H1 (cell line): ENCODE results near the gene KRT7. TPM values are rescaled to one million over a fixed set of nuclear protein-coding genes. Genes with fewer than 3 reads are reported as not detected.

ENCODE experiments used
- CTCF ChIA-PET: fragments of 300-600 bp; sonication (Branson Sonifier 250); formaldehyde crosslinking; loops from one replicate; lab custom pipeline; 2021; ENCODE audit not compliant: partially characterized antibody; lab: Charles Lee
- POLR2A ChIA-PET: fragments of 300-600 bp; sonication (Branson Sonifier 250); formaldehyde crosslinking; loops from one replicate; lab custom pipeline; 2021; ENCODE audit warnings: inconsistent platforms; ENCODE audit not compliant: partially characterized antibody; lab: Charles Lee
- DNase-seq, 2 experiments: peaks; one replicate each; pipeline versions ENCODE4 v3.0.0 to v3.0.0-alpha.2; 2010 to 2022; ENCODE audit warnings: low spot score in 2 of 2, low read depth in 1 of 2, mixed read lengths in 1 of 2
- FAIRE-seq: peaks from 2 replicates; lab custom pipeline; 2011; peaks lifted over from hg19 to GRCh38; lab: Jason Lieb, UNC
- H2AFZ ChIP-seq: 2 replicates; pipeline ENCODE4 v1.8.1; 2012; ENCODE audit warnings: low read length, inconsistent platforms
- H2AK5ac ChIP-seq: 2 replicates; pipeline ENCODE4 v1.6.1; 2013; ENCODE audit warnings: low read depth, low read length
- H2BK120ac ChIP-seq: replicated peaks from 2 replicates; pipeline ENCODE3; 2013; ENCODE audit warnings: low read depth, low read length, inconsistent platforms
- H2BK12ac ChIP-seq: 2 replicates; pipeline ENCODE4 v1.6.1; 2013; ENCODE audit warnings: low read depth, low read length
- H2BK15ac ChIP-seq: 2 replicates; pipeline ENCODE4 v1.6.1; 2013; ENCODE audit warnings: low read length
- H2BK20ac ChIP-seq: 2 replicates; pipeline ENCODE4 v1.6.1; 2013; ENCODE audit warnings: low read length
- H2BK5ac ChIP-seq: 2 replicates; pipeline ENCODE4 v1.6.1; 2013; ENCODE audit warnings: low read depth, low read length
- H3K14ac ChIP-seq: 2 replicates; pipeline ENCODE4 v1.6.1; 2013; ENCODE audit warnings: inconsistent platforms; ENCODE audit not compliant: insufficient read length
- H3K18ac ChIP-seq: 2 replicates; pipeline ENCODE4 v1.6.1; 2013; ENCODE audit warnings: low read length; ENCODE audit errors: extremely low read depth
- H3K23ac ChIP-seq: 2 replicates; pipeline ENCODE4 v1.6.1; 2013; ENCODE audit warnings: inconsistent platforms; ENCODE audit not compliant: insufficient read length
- H3K23me2 ChIP-seq: 2 replicates; pipeline ENCODE4 v1.6.1; 2013; ENCODE audit warnings: low read depth, low read length
- H3K27ac ChIP-seq: 2 replicates; pipeline ENCODE4 v1.6.1; 2011; ENCODE audit warnings: low read depth, low read length, inconsistent platforms
- H3K27me3 ChIP-seq, 4 experiments: replicated peaks in 1 of 4; 1 replicate in 1 of 4; 2 replicates in 3 of 4; pipeline versions ENCODE4 v1.6.1 to v1.8.1; 2011 to 2013; ENCODE audit warnings: low read length in 3 of 4, mild to moderate bottlenecking in 3 of 4, inconsistent platforms in 2 of 4, mixed read lengths in 2 of 4, moderate library complexity in 1 of 4; ENCODE audit not compliant: control insufficient read depth in 3 of 4, insufficient read depth in 3 of 4; ENCODE audit errors: extremely low read depth in 1 of 4
- H3K36me3 ChIP-seq, 4 experiments: 2 replicates each; pipeline versions ENCODE4 v1.6.1 to v1.8.1; 2011 to 2013; ENCODE audit warnings: mild to moderate bottlenecking in 4 of 4, low read length in 3 of 4, moderate library complexity in 2 of 4, control low read depth in 1 of 4, inconsistent platforms in 1 of 4; ENCODE audit not compliant: insufficient read depth in 4 of 4, control insufficient read depth in 2 of 4
- H3K4ac ChIP-seq: replicated peaks from 2 replicates; pipeline ENCODE3; 2013; ENCODE audit warnings: low read length, low read depth, mixed read lengths, inconsistent platforms; ENCODE audit not compliant: insufficient read length
- H3K4me1 ChIP-seq, 4 experiments: replicated peaks in 1 of 4; 1 replicate in 1 of 4; 2 replicates in 3 of 4; pipeline versions ENCODE4 v1.6.1 to v1.8.1; 2011 to 2013; ENCODE audit warnings: low read length in 3 of 4, inconsistent platforms in 2 of 4, mixed read lengths in 1 of 4; ENCODE audit not compliant: insufficient read depth in 4 of 4, control insufficient read depth in 3 of 4
- H3K4me2 ChIP-seq, 2 experiments: 2 replicates each; pipeline versions ENCODE4 v1.6.1 to v1.8.1; 2011 to 2013; ENCODE audit warnings: low read depth in 2 of 2, low read length in 2 of 2, control low read depth in 1 of 2, inconsistent platforms in 1 of 2, mild to moderate bottlenecking in 1 of 2; ENCODE audit not compliant: insufficient read depth in 1 of 2
- H3K4me3 ChIP-seq, 4 experiments: fragments of 200-600, 300-600 bp in 1 of 4; sonication (generic), shearing (Covaris generic), sonication (Bioruptor Twin) in 1 of 4; 2 replicates each; pipeline versions ENCODE4 v1.5.1 to v1.8.1; 2011 to 2016; ENCODE audit warnings: low read length in 4 of 4, low read depth in 3 of 4, control low read depth in 2 of 4, inconsistent platforms in 2 of 4, mild to moderate bottlenecking in 2 of 4, mixed read lengths in 1 of 4, moderate library complexity in 1 of 4; ENCODE audit not compliant: insufficient read depth in 2 of 4; ENCODE audit errors: extremely low read depth in 1 of 4
- H3K56ac ChIP-seq: replicated peaks from 2 replicates; pipeline ENCODE3; 2013; ENCODE audit warnings: low read depth, mild to moderate bottlenecking, mixed read lengths, low read length, inconsistent platforms; ENCODE audit not compliant: insufficient read length
- H3K79me1 ChIP-seq: 2 replicates; pipeline ENCODE4 v1.6.1; 2013; ENCODE audit warnings: low read depth, low read length, control low read depth
- H3K79me2 ChIP-seq, 2 experiments: 2 replicates each; pipeline versions ENCODE4 v1.6.1 to v1.8.1; 2012 to 2013; ENCODE audit warnings: low read length in 2 of 2, mild to moderate bottlenecking in 2 of 2, inconsistent platforms in 1 of 2; ENCODE audit not compliant: insufficient read depth in 2 of 2, control insufficient read depth in 1 of 2
- H3K9ac ChIP-seq, 4 experiments: replicated peaks in 1 of 4; 1 replicate in 1 of 4; 2 replicates in 3 of 4; pipeline versions ENCODE4 v1.6.1 to v1.8.1; 2011 to 2013; ENCODE audit warnings: low read depth in 3 of 4, low read length in 3 of 4, control low read depth in 2 of 4, mild to moderate bottlenecking in 2 of 4, moderate library complexity in 2 of 4, inconsistent platforms in 1 of 4; ENCODE audit errors: extremely low read depth in 1 of 4
- H3K9me3 ChIP-seq, 2 experiments: 2 replicates each; pipeline versions ENCODE4 v1.6.1 to v1.8.1; 2012 to 2013; ENCODE audit warnings: mild to moderate bottlenecking in 2 of 2, moderate library complexity in 2 of 2, control low read depth in 1 of 2, inconsistent platforms in 1 of 2, low read depth in 1 of 2, low read length in 1 of 2, mixed read lengths in 1 of 2; ENCODE audit not compliant: insufficient read depth in 2 of 2
- H4K20me1 ChIP-seq, 2 experiments: replicated peaks in 1 of 2; 2 replicates each; pipeline versions ENCODE3 to v1.8.1; 2011 to 2013; ENCODE audit warnings: inconsistent platforms in 2 of 2, low read length in 2 of 2, mild to moderate bottlenecking in 1 of 2; ENCODE audit not compliant: insufficient read depth in 2 of 2, control insufficient read depth in 1 of 2
- H4K5ac ChIP-seq: 2 replicates; pipeline ENCODE4 v1.6.1; 2013; ENCODE audit warnings: low read length, low read depth, mixed read lengths, inconsistent platforms; ENCODE audit not compliant: insufficient read length
- H4K8ac ChIP-seq: 2 replicates; pipeline ENCODE4 v1.8.0; 2013; ENCODE audit warnings: mild to moderate bottlenecking, moderate library complexity, low read length, inconsistent platforms; ENCODE audit not compliant: insufficient read depth; ENCODE audit errors: extremely low read depth
- H4K91ac ChIP-seq: replicated peaks from 2 replicates; pipeline ENCODE3; 2013; ENCODE audit warnings: low read length, mixed read lengths, inconsistent platforms; ENCODE audit not compliant: insufficient read length
- BCL11A ChIP-seq, 2 experiments: IDR thresholded peaks; one replicate each; pipeline ENCODE4 v1.6.1; 2011; ENCODE audit warnings: low read depth in 2 of 2, low read length in 2 of 2, mild to moderate bottlenecking in 2 of 2
- CBX5 ChIP-seq: fragments of 300-800, 300-1000 bp; sonication (generic); IDR thresholded peaks from 2 replicates; pipeline ENCODE4 v1.7.1; 2016; ENCODE audit warnings: antibody characterized with exemption, low read length, low read depth
- CEBPB ChIP-seq: IDR thresholded peaks from 2 replicates; pipeline ENCODE4 v1.6.1; 2012; ENCODE audit warnings: low read depth, low read length
- GABPA ChIP-seq: IDR thresholded peaks from 2 replicates; pipeline ENCODE4 v1.6.1; 2011; ENCODE audit warnings: mild to moderate bottlenecking, low read length, moderate library complexity, borderline replicate concordance; ENCODE audit not compliant: insufficient read depth
- MAFK ChIP-seq: IDR thresholded peaks from 2 replicates; pipeline ENCODE4 v1.6.1; 2012; ENCODE audit warnings: low read depth, mild to moderate bottlenecking, improper control_type of control experiment, low read length
- POLR2A ChIP-seq, 2 experiments: IDR thresholded peaks; 1 replicate in 1 of 2; 2 replicates in 1 of 2; pipeline ENCODE4 v1.6.1; 2011; ENCODE audit warnings: low read depth in 2 of 2, low read length in 2 of 2, mild to moderate bottlenecking in 2 of 2; ENCODE audit errors: control extremely low read depth in 1 of 2
- POU5F1 ChIP-seq: IDR thresholded peaks from 2 replicates; pipeline ENCODE4 v1.6.1; 2011; ENCODE audit warnings: low read depth, mild to moderate bottlenecking, low read length, moderate library complexity
- RAD21 ChIP-seq, 2 experiments: IDR thresholded peaks in 1 of 2; conservative IDR thresholded peaks in 1 of 2; 2 replicates each; pipeline ENCODE4 v1.6.1; 2011; ENCODE audit warnings: low read depth in 2 of 2, low read length in 2 of 2, improper control_type of control experiment in 1 of 2, inconsistent platforms in 1 of 2, mild to moderate bottlenecking in 1 of 2, moderate library complexity in 1 of 2
- RXRA ChIP-seq: IDR thresholded peaks from 2 replicates; pipeline ENCODE4 v1.6.1; 2011; ENCODE audit warnings: low read depth, mild to moderate bottlenecking, low read length, moderate library complexity; ENCODE audit not compliant: insufficient read depth
- SIX5 ChIP-seq: IDR thresholded peaks from 2 replicates; pipeline ENCODE4 v1.6.1; 2011; ENCODE audit warnings: mild to moderate bottlenecking, low read depth, low read length
- SP2 ChIP-seq: IDR thresholded peaks from 2 replicates; pipeline ENCODE4 v1.6.1; 2012; ENCODE audit warnings: mild to moderate bottlenecking, low read length, inconsistent platforms
- SP4 ChIP-seq: IDR thresholded peaks from 2 replicates; pipeline ENCODE4 v1.6.1; 2012; ENCODE audit warnings: low read length, inconsistent platforms
- SRF ChIP-seq: IDR thresholded peaks from 2 replicates; pipeline ENCODE4 v1.6.1; 2011; ENCODE audit warnings: mild to moderate bottlenecking, low read depth, low read length, moderate library complexity
- SUZ12 ChIP-seq: fragments of 200-600 bp; sonication (generic); IDR thresholded peaks from 2 replicates; pipeline ENCODE4 v1.6.1; 2012; ENCODE audit warnings: mild to moderate bottlenecking, inconsistent platforms, low read length, moderate library complexity, mixed read lengths
- TBP ChIP-seq: IDR thresholded peaks from 2 replicates; pipeline ENCODE4 v1.6.1; 2011; ENCODE audit warnings: low read depth, low read length, improper control_type of control experiment
- WGBS, 2 experiments: shearing (Covaris generic) in 1 of 2; methylation state at CpG; one replicate each; pipeline versions ENCODE4 v1.1.6 to v1.1.7; 2013 to 2015; ENCODE audit warnings: low lambda C conversion rate in 2 of 2, mixed read lengths in 2 of 2, inconsistent platforms in 1 of 2, low coverage in 1 of 2, missing lambda C conversion rate in 1 of 2; ENCODE audit not compliant: insufficient replicate concordance in 2 of 2, insufficient coverage in 1 of 2, insufficient read length in 1 of 2; ENCODE audit errors: extremely low coverage in 1 of 2, missing lambda C conversion rate in 1 of 2; 5-methylcytosine and 5-hydroxymethylcytosine counted together
- polyA plus RNA-seq, 7 experiments: library from polyadenylated mRNA; depleted of rRNA in 3 of 7; stranded (reverse) in 5 of 7; unstranded in 2 of 7; fragments of >200 nt in 5 of 7; fragments of 200-250 nt in 2 of 7; gene quantifications; 1 replicate in 5 of 7; 2 replicates in 1 of 7; 4 replicates in 1 of 7; pipeline versions ENCODE4 v1.2.1 to v1.2.3, GENCODE V29; 2011 to 2013; ENCODE audit warnings: missing spikeins in 2 of 7, mixed read lengths in 2 of 7
- total RNA-seq: library from RNA; stranded (reverse); fragmentation: NEBNext Ultra II Directional; extraction: Animal tissue kit (Norgen Biotek cat#: 25700); gene quantifications from 2 replicates; pipeline ENCODE4 v1.2.1, GENCODE V29; 2021

KRT7 gene
- total and polyA plus RNA-seq, 2 of the 8 experiments (the other 6 are each of a cell fraction or from before 2014, with no cell fraction given): 13.2 to 19.0 TPM

GRCh38 chr12:52232203-52232673 lies 805 bp upstream of the KRT7 start:
- Histone ChIP-seq H3K4me2 (peak overlapping the region; percentile 76 to 82), H2BK12ac (peak overlapping the region; percentile 82), H3K9ac (no peak overlapping the region), H3K27ac (no peak overlapping the region), H3K27me3 (peaks cover 0 to 50% (median 26%) of the 10 kb centered on the region in 4 experiments; a peak in 6 of 7 replicates), H3K9me3 (no peaks in the 10 kb centered on the region), H3K4ac (no peak overlapping the region), H3K4me3 (peak overlapping the region; percentile 41 to 68 (median 59); a peak in 4 of 8 replicates), H2BK20ac (no peak overlapping the region), H4K91ac (no peak overlapping the region), H3K56ac (no peak overlapping the region), H2AFZ (0 out of 2 replicates have a peak overlapping the region, but pooled peaks have one; percentile 70), H3K14ac (no peak overlapping the region), H2BK5ac (peak overlapping the region; percentile 19; the same call in 1 of the 2 replicates), H3K23ac (no peak overlapping the region)
- ChIA-PET POLR2A (interaction anchor here (0.5 to 2.0 kb wide), 5 partner anchors 12 to 95 kb away, joined by 3 to 5 read pairs (median 3); no protein-coding TSS in a partner anchor), CTCF (interaction anchor here (0.9 to 17.6 kb wide), 13 partner anchors 9 to 148 kb away, joined by 3 to 151 read pairs (median 4); no protein-coding TSS in a partner anchor)
- 57% methylated on average over 11 of the region's 12 CpGs; no CpG with 5 or more reads in 1 of the 2 experiments for WGBS, 2 experiments
- TF ChIP-seq RAD21 (IDR thresholded peaks at IDR 0.05 in 1 of 2, conservative IDR thresholded peaks at IDR 0.05 in 1 of 2; ENCODE audit: low read depth in 2 of 2, low read length in 2 of 2) (no peak), POU5F1 (no peak), CEBPB (no peak), SUZ12 (no peak), SP4 (no peak), RXRA (no peak), SRF (no peak), POLR2A (IDR thresholded peaks at IDR 0.05; ENCODE audit: control extremely low read depth in 1 of 2, low read depth in 2 of 2, low read length in 2 of 2) (no peak), BCL11A (IDR thresholded peaks at IDR 0.05; ENCODE audit: low read depth in 2 of 2, low read length in 2 of 2) (no peak), CBX5 (no peak), MAFK (no peak), SIX5 (no peak), GABPA (no peak), SP2 (no peak), TBP (no peak)
- TF ChIP-seq, all 59 proteins: peak for 0
- no peak for FAIRE-seq
- no peak for DNase-seq
- H2BK15ac ChIP-seq: no peak overlapping the region
- H4K8ac ChIP-seq: 0 out of 2 replicates have a peak overlapping the region, but pooled peaks have one; percentile 0
- H3K79me2 ChIP-seq: no peaks in the 10 kb centered on the region
- H3K36me3 ChIP-seq: no peaks in the 10 kb centered on the region
- H3K23me2 ChIP-seq: peaks cover 8% of the 10 kb centered on the region; the same call in 1 of the 2 replicates
- H2BK120ac ChIP-seq: no peak overlapping the region
- H3K79me1 ChIP-seq: no peaks in the 10 kb centered on the region
- H4K20me1 ChIP-seq: no peaks in the 10 kb centered on the region
- H2AK5ac ChIP-seq: no peak overlapping the region
- H3K18ac ChIP-seq: no peak overlapping the region
- H4K5ac ChIP-seq: no peak overlapping the region
- peaks cover 3 to 29% (median 19%) of the 10 kb centered on the region in 4 experiments for H3K4me1 ChIP-seq
